B cell (primary cell): ENCODE data around the gene SCAMP4. TPM values are rescaled to one million over a fixed set of nuclear protein-coding genes. Genes with fewer than 3 reads are reported as not detected.

Source experiments
- ATAC-seq: fragments of 200-7000 bp; cut with Tn5 transposase; one replicate; pipeline ENCODE4 v1.10.0; 2021; ENCODE audit warnings: low read depth, mild to moderate bottlenecking, moderate number of reproducible peaks, moderate library complexity
- CTCF ChIA-PET: fragments of 350-600 bp; sonication (Branson Sonifier 250); formaldehyde crosslinking; loops from one replicate; lab custom pipeline; 2021; ENCODE audit warnings: antibody characterized with exemption, inconsistent platforms; lab: Charles Lee
- POLR2A ChIA-PET: fragments of 350-600 bp; sonication (Branson Sonifier 250); formaldehyde crosslinking; loops from one replicate; lab custom pipeline; 2021; ENCODE audit warnings: antibody characterized with exemption; lab: Charles Lee
- DNase-seq: peaks from one replicate; pipeline ENCODE4 v3.0.0; 2013
- H2AFZ ChIP-seq: 2 replicates; pipeline ENCODE4 v1.6.1; 2012; ENCODE audit warnings: mild to moderate bottlenecking, low read depth, low read length; ENCODE audit not compliant: insufficient read depth, poor library complexity, severe bottlenecking
- H3K27ac ChIP-seq, 2 donors: 1 replicate in 1 of 2; 2 replicates in 1 of 2; pipeline ENCODE4 v1.5.1; 2012 to 2013; ENCODE audit warnings: low read length in 2 of 2, mild to moderate bottlenecking in 2 of 2, moderate library complexity in 1 of 2
- H3K27me3 ChIP-seq, 4 experiments: fragments of 200-600 bp in 1 of 4; sonication (generic) in 1 of 4; replicated peaks in 1 of 4; 1 replicate in 2 of 4; 2 replicates in 2 of 4; pipeline versions ENCODE4 v1.6.1 to v1.7.0; 2013 to 2016; ENCODE audit warnings: low read length in 3 of 4, mild to moderate bottlenecking in 2 of 4, mixed read lengths in 1 of 4, moderate library complexity in 1 of 4; ENCODE audit not compliant: insufficient read depth in 4 of 4, control insufficient read depth in 3 of 4; ENCODE audit errors: control extremely low read depth in 1 of 4
- H3K36me3 ChIP-seq, 2 experiments: replicated peaks in 1 of 2; 1 replicate in 1 of 2; 2 replicates in 1 of 2; pipeline versions ENCODE4 v1.6.1 to v1.7.1; 2013; ENCODE audit warnings: low read length in 1 of 2; ENCODE audit not compliant: insufficient read depth in 2 of 2, control insufficient read depth in 1 of 2; ENCODE audit errors: control extremely low read depth in 1 of 2, extremely low read depth in 1 of 2
- H3K4me1 ChIP-seq, 2 donors: fragments of 200-600 bp in 1 of 2; sonication (generic) in 1 of 2; 1 replicate in 1 of 2; 2 replicates in 1 of 2; pipeline versions ENCODE4 v1.5.1 to v1.6.1; 2013 to 2017; ENCODE audit warnings: low read length in 2 of 2; ENCODE audit not compliant: control insufficient read depth in 2 of 2, insufficient read depth in 2 of 2
- H3K4me2 ChIP-seq: replicated peaks from 2 replicates; pipeline ENCODE3; 2012; ENCODE audit warnings: mild to moderate bottlenecking, low read depth, low read length; ENCODE audit not compliant: poor library complexity, severe bottlenecking
- H3K4me3 ChIP-seq, 5 experiments: fragments of 200-600 bp in 1 of 5; sonication (generic) in 1 of 5; 1 replicate in 3 of 5; 2 replicates in 2 of 5; pipeline versions ENCODE4 v1.5.1 to v1.7.0; 2011 to 2016; ENCODE audit warnings: low read length in 4 of 5, mild to moderate bottlenecking in 4 of 5, low read depth in 2 of 5, control low read depth in 1 of 5, moderate library complexity in 1 of 5; ENCODE audit not compliant: insufficient read depth in 1 of 5; ENCODE audit errors: control extremely low read depth in 1 of 5, extremely low read depth in 1 of 5
- H3K79me2 ChIP-seq: fragments of 200-600 bp; sonication (generic); one replicate; pipeline ENCODE4 v1.6.0; 2016; ENCODE audit warnings: low read length; ENCODE audit not compliant: control insufficient read depth, insufficient read depth
- H3K9ac ChIP-seq: fragments of 200-600 bp; sonication (generic); 2 replicates; pipeline ENCODE4 v1.6.1; 2017; ENCODE audit warnings: mild to moderate bottlenecking, low read length, moderate library complexity
- H3K9me3 ChIP-seq, 3 donors: one replicate each; pipeline versions ENCODE4 v1.6.1 to v1.7.1; 2013; ENCODE audit warnings: low read length in 2 of 3; ENCODE audit not compliant: control insufficient read depth in 2 of 3, insufficient read depth in 1 of 3; ENCODE audit errors: control extremely low read depth in 1 of 3
- H4K20me1 ChIP-seq: 2 replicates; pipeline ENCODE4 v1.6.0; 2012; ENCODE audit warnings: mild to moderate bottlenecking, low read length; ENCODE audit not compliant: insufficient read depth, control insufficient read depth, poor library complexity, severe bottlenecking
- H3K27ac Mint-ChIP-seq: one replicate; pipeline ENCODE4 v1.8.0; 2021; ENCODE audit warnings: mixed read lengths
- H3K27me3 Mint-ChIP-seq: one replicate; pipeline ENCODE4 v1.8.0; 2021; ENCODE audit warnings: mixed read lengths
- H3K4me1 Mint-ChIP-seq: one replicate; pipeline ENCODE4 v1.8.0; 2021; ENCODE audit warnings: mixed read lengths
- H3K4me3 Mint-ChIP-seq: one replicate; pipeline ENCODE4 v1.8.0; 2021; ENCODE audit warnings: mixed read lengths
- H3K9me3 Mint-ChIP-seq: one replicate; pipeline ENCODE4 v1.8.0; 2022; ENCODE audit warnings: mixed read lengths; ENCODE audit not compliant: insufficient read depth
- EZH2 ChIP-seq: IDR thresholded peaks from 2 replicates; pipeline ENCODE4 v1.6.1; 2012; ENCODE audit warnings: borderline replicate concordance, low read depth, mild to moderate bottlenecking, moderate library complexity, low read length; ENCODE audit not compliant: insufficient read depth, poor library complexity, severe bottlenecking
- WGBS: methylation state at CpG from one replicate; pipeline ENCODE4 v1.1.5; 2013; ENCODE audit warnings: missing lambda C conversion rate; ENCODE audit not compliant: insufficient coverage; 5-methylcytosine and 5-hydroxymethylcytosine counted together
- intact Hi-C: fragments of 100-400 bp; cut with micrococcal nuclease; formaldehyde crosslinking; loops from one replicate; pipeline ENCODE4 v1.10.0; 2022
- polyA plus RNA-seq: library from polyadenylated mRNA; depleted of rRNA; stranded (reverse); fragments of >200 nt; gene quantifications from 2 replicates; pipeline ENCODE4 v1.2.3, GENCODE V29; 2012
- total RNA-seq, 2 donors: library from RNA; stranded (reverse); fragments of 120-200 nt in 1 of 2; gene quantifications; 1 replicate in 1 of 2; 2 replicates in 1 of 2; pipeline versions ENCODE4 v1.2.3 to v1.2.4, GENCODE V29; 2013 to 2022
- TF ChIP-seq, protein P1 (sequence below): fragments of 200-600 bp; IDR thresholded peaks from one replicate; pipeline ENCODE4 v1.8.0; 2022; ENCODE audit warnings: antibody characterized with exemption, mild to moderate bottlenecking

The SCAMP4 gene
- total and polyA plus RNA-seq, 2 donors (not counting 1 experiment from before 2014, with no cell fraction given) = 47.9 to 60.0 TPM

DNA sequence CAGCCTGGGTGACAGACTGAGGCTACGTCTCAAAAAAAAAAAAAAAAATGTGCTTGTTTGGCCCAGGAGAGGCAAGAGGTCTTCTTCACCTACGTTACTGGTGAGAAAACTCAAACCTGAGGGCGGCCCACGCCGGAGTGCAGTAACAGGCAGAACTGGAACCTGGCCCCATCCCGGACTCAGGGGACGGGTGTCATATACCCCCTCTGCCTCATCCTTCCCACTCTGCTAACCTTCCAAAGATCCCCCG lies 414 bp upstream of the SCAMP4 start:
- Mint-ChIP-seq H3K27me3 (no peaks in the 10 kb centered on the region), H3K4me1 (peaks cover 45% of the 10 kb centered on the region), H3K27ac (peak overlapping the region; percentile 96), H3K9me3 (no peaks in the 10 kb centered on the region), H3K4me3 (peak overlapping the region; percentile 90)
- Histone ChIP-seq H3K27ac (peak overlapping the region; percentile 78 to 90), H3K36me3 (no peaks in the 10 kb centered on the region), H3K4me3 (peak overlapping the region in 4 of 5 experiments; percentile 43 to 66 (median 52)), H3K4me2 (peak overlapping the region; percentile 88), H2AFZ (peak overlapping the region; percentile 63), H3K4me1 (peaks cover 44 to 67% of the 10 kb centered on the region in 2 donors), H4K20me1 (peaks cover 38% of the 10 kb centered on the region), H3K79me2 (peaks cover 43% of the 10 kb centered on the region), H3K27me3 (no peaks in the 10 kb centered on the region), H3K9ac (peak overlapping the region; percentile 77), H3K9me3 (peaks cover 0 to 2% (median 0%) of the 10 kb centered on the region in 3 donors)
- ChIA-PET POLR2A (interaction anchor here (0.9 to 4.1 kb wide), 5 partner anchors 9 to 183 kb away, joined by 3 to 24 read pairs (median 4); no protein-coding TSS in a partner anchor), CTCF (interaction anchor here (1.0 to 1.2 kb wide), 5 partner anchors 17 to 115 kb away, joined by 3 to 8 read pairs (median 4); no protein-coding TSS in a partner anchor)
- ATAC-seq (peak; percentile 4), DNase-seq (no peak)
- WGBS = 24% methylated on average over 7 of the region's 8 CpGs
- TF ChIP-seq, protein P1, sequence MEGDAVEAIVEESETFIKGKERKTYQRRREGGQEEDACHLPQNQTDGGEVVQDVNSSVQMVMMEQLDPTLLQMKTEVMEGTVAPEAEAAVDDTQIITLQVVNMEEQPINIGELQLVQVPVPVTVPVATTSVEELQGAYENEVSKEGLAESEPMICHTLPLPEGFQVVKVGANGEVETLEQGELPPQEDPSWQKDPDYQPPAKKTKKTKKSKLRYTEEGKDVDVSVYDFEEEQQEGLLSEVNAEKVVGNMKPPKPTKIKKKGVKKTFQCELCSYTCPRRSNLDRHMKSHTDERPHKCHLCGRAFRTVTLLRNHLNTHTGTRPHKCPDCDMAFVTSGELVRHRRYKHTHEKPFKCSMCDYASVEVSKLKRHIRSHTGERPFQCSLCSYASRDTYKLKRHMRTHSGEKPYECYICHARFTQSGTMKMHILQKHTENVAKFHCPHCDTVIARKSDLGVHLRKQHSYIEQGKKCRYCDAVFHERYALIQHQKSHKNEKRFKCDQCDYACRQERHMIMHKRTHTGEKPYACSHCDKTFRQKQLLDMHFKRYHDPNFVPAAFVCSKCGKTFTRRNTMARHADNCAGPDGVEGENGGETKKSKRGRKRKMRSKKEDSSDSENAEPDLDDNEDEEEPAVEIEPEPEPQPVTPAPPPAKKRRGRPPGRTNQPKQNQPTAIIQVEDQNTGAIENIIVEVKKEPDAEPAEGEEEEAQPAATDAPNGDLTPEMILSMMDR = no peak
- TF ChIP-seq EZH2 = no peak
- intact Hi-C loops = loop anchor here (1.0 to 10.0 kb wide), 7 partner anchors 7 to 190 kb away; partner anchors contain the start of genes ABHD17A, IZUMO4, MOB3A and REXO1

DNA sequence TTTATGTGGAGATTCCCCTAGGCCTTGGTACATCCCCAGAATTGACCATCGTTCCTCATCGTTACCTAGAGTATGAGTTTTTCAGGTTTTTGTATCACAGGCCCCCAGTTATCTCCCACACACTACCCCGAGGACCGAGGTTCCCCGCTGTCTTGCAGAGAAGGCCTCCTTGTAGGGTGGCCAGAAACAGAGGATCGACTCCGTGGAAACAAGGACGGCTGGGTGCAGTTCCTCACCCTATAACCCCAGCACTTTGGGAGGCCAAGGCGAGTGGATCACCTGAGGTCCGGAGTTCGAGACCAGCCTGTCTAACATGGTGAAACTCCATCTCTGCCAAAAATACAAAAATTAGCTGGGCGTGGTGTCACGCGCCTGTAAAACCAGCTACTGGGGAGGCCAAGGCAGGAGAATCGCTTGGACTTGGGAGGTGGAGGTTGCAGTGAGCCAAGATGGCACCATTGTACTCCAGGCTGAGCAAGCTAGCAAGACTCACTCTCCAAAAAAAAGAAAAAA lies 720 bp downstream of the SCAMP4 start:
- H3K4me1 Mint-ChIP-seq = peaks cover 52% of the 10 kb centered on the region
- CTCF ChIA-PET = interaction anchor here (0.9 to 2.0 kb wide), 3 partner anchors 8 to 42 kb away, joined by 3 to 6 read pairs (median 6); no protein-coding TSS in a partner anchor
- H3K36me3 ChIP-seq = no peaks in the 10 kb centered on the region

More for the DNA sequence above, 720 bp downstream of the SCAMP4 start:
- Mint-ChIP-seq H3K4me3 (peak overlapping the region; percentile 90), H3K9me3 (no peaks in the 10 kb centered on the region), H3K27ac (peak overlapping the region; percentile 89), H3K27me3 (no peaks in the 10 kb centered on the region)
- POLR2A ChIA-PET = interaction anchor here (1.1 to 4.1 kb wide), 3 partner anchors 10 to 42 kb away, joined by 3 to 24 read pairs (median 3); no protein-coding TSS in a partner anchor
- H2AFZ ChIP-seq = no peak overlapping the region
- intact Hi-C loops = loop anchor here (1.0 to 10.0 kb wide), 7 partner anchors 9 to 189 kb away; partner anchors contain the start of genes ABHD17A, IZUMO4, MOB3A and REXO1
- ATAC-seq (no peak), DNase-seq (no peak)
- peaks cover 44% of the 10 kb centered on the region for H4K20me1 ChIP-seq
- peak overlapping the region; percentile 8 to 75 (median 66) for H3K4me3 ChIP-seq
- WGBS = 69% methylated on average over 5 of the region's 15 CpGs
- peak overlapping the region; percentile 88 for H3K4me2 ChIP-seq
- peaks cover 0 to 2% (median 0%) of the 10 kb centered on the region in 3 donors for H3K9me3 ChIP-seq
- H3K27ac ChIP-seq = peak overlapping the region; percentile 78 to 90
- peak overlapping the region; percentile 77 for H3K9ac ChIP-seq
- peaks cover 48 to 70% of the 10 kb centered on the region in 2 donors for H3K4me1 ChIP-seq
- peaks cover 54% of the 10 kb centered on the region for H3K79me2 ChIP-seq
- TF ChIP-seq, protein P1 = no peak
- TF ChIP-seq EZH2 = no peak
- H3K27me3 ChIP-seq = no peaks in the 10 kb centered on the region
